Astrocyte (in vitro differentiated cells and primary cell): Measurements from ENCODE around the gene TMC2.

Experiments used
- EZH2 ChIP-seq: IDR thresholded peaks from 2 replicates; pipeline ENCODE4 v1.6.1; 2012; ENCODE audit warnings: mild to moderate bottlenecking, low read length, inconsistent platforms; ENCODE audit not compliant: insufficient read depth
- TF ChIP-seq, protein P1 (sequence below): IDR thresholded peaks from 2 replicates; pipeline ENCODE4 v1.5.1; 2011; ENCODE audit warnings: low read depth, mild to moderate bottlenecking, inconsistent platforms, low read length, moderate library complexity; ENCODE audit not compliant: insufficient read depth

DNA sequence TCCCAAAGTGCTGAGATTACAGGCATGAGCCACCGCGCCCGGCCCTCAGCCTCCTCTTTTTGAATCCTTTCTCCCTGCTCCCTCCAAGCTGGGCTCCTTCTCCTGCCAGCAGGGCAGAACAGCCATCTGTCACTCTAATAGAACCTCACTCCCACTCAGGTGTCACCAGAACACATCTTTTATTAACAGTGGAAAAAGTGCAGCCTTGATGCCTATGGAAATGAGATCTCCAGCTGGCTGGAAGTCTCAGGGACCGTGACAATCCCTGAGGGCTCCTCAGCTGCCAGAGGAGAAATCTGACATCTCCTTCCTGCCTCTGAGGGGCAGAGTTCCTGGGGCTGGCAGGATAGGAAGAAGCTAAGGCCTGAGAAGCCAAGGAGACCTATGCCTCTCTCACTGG lies 28.0 kb downstream of the TMC2 start:
- TF ChIP-seq, protein P1, sequence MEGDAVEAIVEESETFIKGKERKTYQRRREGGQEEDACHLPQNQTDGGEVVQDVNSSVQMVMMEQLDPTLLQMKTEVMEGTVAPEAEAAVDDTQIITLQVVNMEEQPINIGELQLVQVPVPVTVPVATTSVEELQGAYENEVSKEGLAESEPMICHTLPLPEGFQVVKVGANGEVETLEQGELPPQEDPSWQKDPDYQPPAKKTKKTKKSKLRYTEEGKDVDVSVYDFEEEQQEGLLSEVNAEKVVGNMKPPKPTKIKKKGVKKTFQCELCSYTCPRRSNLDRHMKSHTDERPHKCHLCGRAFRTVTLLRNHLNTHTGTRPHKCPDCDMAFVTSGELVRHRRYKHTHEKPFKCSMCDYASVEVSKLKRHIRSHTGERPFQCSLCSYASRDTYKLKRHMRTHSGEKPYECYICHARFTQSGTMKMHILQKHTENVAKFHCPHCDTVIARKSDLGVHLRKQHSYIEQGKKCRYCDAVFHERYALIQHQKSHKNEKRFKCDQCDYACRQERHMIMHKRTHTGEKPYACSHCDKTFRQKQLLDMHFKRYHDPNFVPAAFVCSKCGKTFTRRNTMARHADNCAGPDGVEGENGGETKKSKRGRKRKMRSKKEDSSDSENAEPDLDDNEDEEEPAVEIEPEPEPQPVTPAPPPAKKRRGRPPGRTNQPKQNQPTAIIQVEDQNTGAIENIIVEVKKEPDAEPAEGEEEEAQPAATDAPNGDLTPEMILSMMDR = no peak
- TF ChIP-seq EZH2 = no peak
